ENCODE data around the gene FSIP1.

FSIP1 gene

DNA sequence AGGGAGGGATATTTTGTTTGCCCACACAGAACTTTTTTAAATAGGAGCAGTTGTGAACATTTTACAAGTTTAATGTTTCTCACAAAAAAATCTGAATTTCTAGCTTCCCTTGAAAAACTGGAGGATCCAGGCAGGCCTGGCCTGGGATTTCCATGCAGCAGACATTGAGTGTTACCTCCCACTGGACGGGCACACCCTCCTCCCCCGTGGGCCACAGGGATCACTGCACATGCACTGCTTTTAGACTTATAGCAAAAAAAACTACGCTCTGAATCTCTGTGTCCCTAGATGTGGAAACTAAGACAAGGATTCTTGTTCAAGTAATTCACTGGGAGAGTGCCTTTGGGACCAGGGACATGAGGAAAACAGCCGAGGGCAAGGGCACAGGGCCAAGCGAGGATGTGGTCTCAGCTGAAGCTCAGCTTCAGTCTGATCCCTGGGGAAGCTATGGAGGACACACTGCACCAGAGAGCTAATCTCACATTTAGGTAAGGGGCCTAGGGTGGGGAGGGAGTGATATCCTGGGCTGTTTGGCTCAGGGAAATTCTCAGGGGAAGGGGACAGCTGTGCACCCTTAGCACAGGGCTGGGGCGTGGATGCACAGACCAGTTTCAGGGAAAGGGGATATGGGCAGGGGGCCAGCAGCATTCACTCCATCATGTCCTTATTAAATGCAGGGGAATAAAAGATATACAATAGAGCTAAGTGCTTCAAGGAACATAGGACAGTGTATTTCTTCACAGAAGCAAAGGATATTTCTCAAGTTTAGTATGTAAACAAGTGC is 46.0 kb downstream of the FSIP1 start:
- Histone ChIP-seq H3K4me1 (ENCODE audit: insufficient read depth, low read length) (no peaks in the 10 kb centered on the region), H3K4me3 (ENCODE audit: low read length) (no peak overlapping the region), H3K27ac (ENCODE audit: low read length) (no peak overlapping the region), H3K9me3 (ENCODE audit: insufficient read depth, low read depth, low read length) (no peaks in the 10 kb centered on the region), H3K9ac (ENCODE audit: low read depth, low read length) (no peak overlapping the region), H3K36me3 (ENCODE audit: insufficient read depth, low read depth, low read length) (no peaks in the 10 kb centered on the region), H3K27me3 (ENCODE audit: insufficient read depth, low read length) (no peaks in the 10 kb centered on the region)

DNA sequence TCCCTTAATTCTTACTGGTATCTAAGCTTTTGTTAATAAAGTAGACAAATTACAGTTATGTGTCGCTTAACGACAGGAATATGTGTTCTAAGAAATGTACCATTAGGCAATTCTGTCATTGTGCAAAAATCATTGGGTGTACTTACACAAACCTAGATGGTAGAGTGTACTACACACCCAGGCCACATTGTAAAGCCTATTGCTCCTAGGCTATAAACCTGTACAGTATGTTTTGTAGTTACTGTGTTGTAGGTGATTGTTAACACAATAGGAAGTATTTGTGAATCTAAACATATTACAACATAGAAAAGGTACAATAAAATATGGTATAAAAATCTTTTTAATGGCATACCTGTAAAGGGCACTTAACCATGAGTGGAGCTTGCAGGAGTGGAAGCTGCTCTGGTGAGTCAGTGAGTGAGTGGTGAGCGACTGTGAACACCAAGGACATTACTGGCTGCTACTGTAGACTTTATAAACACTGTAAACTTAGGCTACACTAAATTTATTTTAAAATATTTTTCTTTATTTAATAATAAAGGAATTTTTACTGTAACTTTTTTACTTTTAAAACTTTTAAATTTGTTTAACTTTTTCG is 47.4 kb downstream of the FSIP1 start:
- H3K4me3 ChIP-seq (ENCODE audit: low read length): no peak overlapping the region
- H3K9ac ChIP-seq (ENCODE audit: low read depth, low read length): no peak overlapping the region
- H3K4me1 ChIP-seq (ENCODE audit: insufficient read depth, low read length): no peaks in the 10 kb centered on the region
- H3K36me3 ChIP-seq (ENCODE audit: insufficient read depth, low read depth, low read length): no peaks in the 10 kb centered on the region
- H3K27ac ChIP-seq (ENCODE audit: low read length): no peak overlapping the region
- no peaks in the 10 kb centered on the region for H3K27me3 ChIP-seq (ENCODE audit: insufficient read depth, low read length)
- no peaks in the 10 kb centered on the region for H3K9me3 ChIP-seq (ENCODE audit: insufficient read depth, low read depth, low read length)

DNA sequence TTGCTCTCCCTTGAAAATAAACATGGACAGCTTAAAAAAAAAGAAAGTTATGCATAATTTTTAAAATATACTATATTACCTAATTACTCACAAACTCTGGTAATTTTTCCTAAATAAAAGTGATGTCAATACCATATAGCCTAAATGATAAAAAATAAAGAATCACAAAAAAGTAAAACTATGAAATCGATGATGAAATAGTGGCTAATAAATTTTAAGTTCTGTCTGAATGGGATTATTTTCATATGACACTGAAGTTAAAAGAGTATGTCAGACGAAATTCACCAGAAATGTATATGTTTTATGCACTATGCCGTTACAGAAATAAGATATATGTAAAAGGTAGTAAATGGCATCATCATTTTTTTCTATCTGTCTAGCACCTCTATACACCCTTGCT is 51.4 kb downstream of the FSIP1 start:
- H3K36me3 ChIP-seq (ENCODE audit: insufficient read depth, low read depth, low read length): no peaks in the 10 kb centered on the region
- H3K27ac ChIP-seq (ENCODE audit: low read length): no peak overlapping the region
- H3K4me1 ChIP-seq (ENCODE audit: insufficient read depth, low read length): no peaks in the 10 kb centered on the region
- no peaks in the 10 kb centered on the region for H3K27me3 ChIP-seq (ENCODE audit: insufficient read depth, low read length)
- H3K4me3 ChIP-seq (ENCODE audit: low read length): no peak overlapping the region
- H3K9me3 ChIP-seq (ENCODE audit: insufficient read depth, low read depth, low read length): no peaks in the 10 kb centered on the region
- no peak overlapping the region for H3K9ac ChIP-seq (ENCODE audit: low read depth, low read length)

DNA sequence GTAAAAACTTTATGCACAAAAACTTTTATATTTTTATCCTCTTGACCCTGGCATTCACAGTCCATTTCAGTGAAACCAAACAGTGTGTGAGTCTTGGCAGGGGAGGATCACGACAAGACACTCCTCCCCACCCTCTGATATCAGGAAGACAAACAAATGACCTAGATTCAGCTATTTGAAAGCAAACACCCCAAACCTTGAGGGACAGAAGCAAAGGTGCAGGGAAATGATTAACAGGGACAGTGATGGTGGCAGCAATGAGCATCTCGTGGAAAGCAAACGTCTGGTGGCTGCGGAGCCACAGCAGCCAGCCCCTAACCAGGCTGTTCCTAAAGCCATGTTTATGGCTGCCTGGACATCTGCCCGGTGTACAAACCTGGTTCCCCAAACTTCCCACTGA is 52.1 kb downstream of the FSIP1 start:
- no peaks in the 10 kb centered on the region for H3K27me3 ChIP-seq (ENCODE audit: insufficient read depth, low read length)
- no peak overlapping the region for H3K9ac ChIP-seq (ENCODE audit: low read depth, low read length)
- no peaks in the 10 kb centered on the region for H3K4me1 ChIP-seq (ENCODE audit: insufficient read depth, low read length)
- H3K4me3 ChIP-seq (ENCODE audit: low read length): no peak overlapping the region
- H3K9me3 ChIP-seq (ENCODE audit: insufficient read depth, low read depth, low read length): no peaks in the 10 kb centered on the region
- H3K27ac ChIP-seq (ENCODE audit: low read length): no peak overlapping the region
- H3K36me3 ChIP-seq (ENCODE audit: insufficient read depth, low read depth, low read length): no peaks in the 10 kb centered on the region

DNA sequence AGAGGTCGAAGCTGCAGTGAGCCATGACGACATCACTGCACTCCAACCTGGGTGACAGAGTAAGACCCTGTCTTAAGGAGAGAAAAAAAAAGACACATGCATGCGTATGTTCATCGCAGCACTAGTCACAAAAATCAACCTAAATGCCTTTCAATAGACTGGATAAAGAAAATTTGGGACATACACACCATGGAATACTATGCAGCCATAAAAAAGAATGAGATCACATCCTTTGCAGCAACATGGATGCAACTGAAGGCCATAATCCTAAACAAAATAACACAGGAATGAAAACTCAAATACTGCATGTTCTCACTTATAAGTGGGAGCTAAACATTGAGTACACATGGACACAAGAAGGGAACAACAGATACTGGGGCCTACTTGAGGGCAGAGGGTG is 53.1 kb downstream of the FSIP1 start:
- no peaks in the 10 kb centered on the region for H3K9me3 ChIP-seq (ENCODE audit: insufficient read depth, low read depth, low read length)
- H3K27ac ChIP-seq (ENCODE audit: low read length): no peak overlapping the region
- H3K27me3 ChIP-seq (ENCODE audit: insufficient read depth, low read length): no peaks in the 10 kb centered on the region
- H3K4me1 ChIP-seq (ENCODE audit: insufficient read depth, low read length): no peaks in the 10 kb centered on the region
- no peak overlapping the region for H3K4me3 ChIP-seq (ENCODE audit: low read length)
- H3K9ac ChIP-seq (ENCODE audit: low read depth, low read length): no peak overlapping the region
- no peaks in the 10 kb centered on the region for H3K36me3 ChIP-seq (ENCODE audit: insufficient read depth, low read depth, low read length)

DNA sequence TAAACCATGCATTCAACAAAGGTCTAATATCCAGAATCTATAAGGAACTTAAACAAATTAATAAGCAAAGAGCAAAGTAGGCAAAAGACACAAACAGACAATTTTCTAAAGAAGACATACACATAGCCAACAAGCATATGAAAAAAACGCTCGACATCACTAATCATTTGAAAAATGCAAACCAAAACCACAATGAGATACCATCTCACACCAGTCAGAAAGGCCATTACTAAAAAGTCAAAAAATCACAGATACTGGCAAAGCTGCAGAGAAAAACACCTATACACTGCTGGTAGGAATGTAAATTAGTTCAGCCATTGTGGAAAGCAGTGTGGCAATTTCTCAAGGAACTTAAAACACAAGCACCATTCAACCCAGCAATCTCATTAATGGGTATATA is 53.8 kb downstream of the FSIP1 start:
- H3K4me1 ChIP-seq (ENCODE audit: insufficient read depth, low read length): no peaks in the 10 kb centered on the region
- H3K9me3 ChIP-seq (ENCODE audit: insufficient read depth, low read depth, low read length): no peaks in the 10 kb centered on the region
- H3K27me3 ChIP-seq (ENCODE audit: insufficient read depth, low read length): no peaks in the 10 kb centered on the region
- H3K36me3 ChIP-seq (ENCODE audit: insufficient read depth, low read depth, low read length): no peaks in the 10 kb centered on the region
- no peak overlapping the region for H3K4me3 ChIP-seq (ENCODE audit: low read length)
- no peak overlapping the region for H3K27ac ChIP-seq (ENCODE audit: low read length)
- H3K9ac ChIP-seq (ENCODE audit: low read depth, low read length): no peak overlapping the region

DNA sequence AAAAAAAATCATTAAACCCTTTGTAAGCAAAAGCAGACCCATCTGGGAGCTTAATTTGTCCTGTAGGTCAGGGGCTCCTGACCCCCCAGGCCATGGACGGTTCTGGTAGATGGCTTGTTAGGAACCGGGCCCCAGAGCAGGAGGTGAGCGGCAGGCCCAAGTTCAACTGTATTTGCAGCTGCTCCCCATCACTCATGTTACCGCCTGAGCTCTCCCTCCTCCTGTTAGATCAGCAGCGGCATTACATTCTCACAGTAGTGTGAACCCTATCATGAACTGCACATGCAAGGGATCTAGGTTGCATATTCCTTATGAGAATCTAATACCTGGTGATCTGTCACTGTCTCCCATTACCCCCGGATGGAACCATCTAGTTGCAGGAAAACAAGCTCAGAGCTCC is 60.7 kb downstream of the FSIP1 start:
- no peak overlapping the region for H3K4me3 ChIP-seq (ENCODE audit: low read length)
- H3K27ac ChIP-seq (ENCODE audit: low read length): no peak overlapping the region
- no peaks in the 10 kb centered on the region for H3K27me3 ChIP-seq (ENCODE audit: insufficient read depth, low read length)
- no peak overlapping the region for H3K9ac ChIP-seq (ENCODE audit: low read depth, low read length)
- no peaks in the 10 kb centered on the region for H3K9me3 ChIP-seq (ENCODE audit: insufficient read depth, low read depth, low read length)
- H3K36me3 ChIP-seq (ENCODE audit: insufficient read depth, low read depth, low read length): no peaks in the 10 kb centered on the region
- H3K4me1 ChIP-seq (ENCODE audit: insufficient read depth, low read length): no peaks in the 10 kb centered on the region

DNA sequence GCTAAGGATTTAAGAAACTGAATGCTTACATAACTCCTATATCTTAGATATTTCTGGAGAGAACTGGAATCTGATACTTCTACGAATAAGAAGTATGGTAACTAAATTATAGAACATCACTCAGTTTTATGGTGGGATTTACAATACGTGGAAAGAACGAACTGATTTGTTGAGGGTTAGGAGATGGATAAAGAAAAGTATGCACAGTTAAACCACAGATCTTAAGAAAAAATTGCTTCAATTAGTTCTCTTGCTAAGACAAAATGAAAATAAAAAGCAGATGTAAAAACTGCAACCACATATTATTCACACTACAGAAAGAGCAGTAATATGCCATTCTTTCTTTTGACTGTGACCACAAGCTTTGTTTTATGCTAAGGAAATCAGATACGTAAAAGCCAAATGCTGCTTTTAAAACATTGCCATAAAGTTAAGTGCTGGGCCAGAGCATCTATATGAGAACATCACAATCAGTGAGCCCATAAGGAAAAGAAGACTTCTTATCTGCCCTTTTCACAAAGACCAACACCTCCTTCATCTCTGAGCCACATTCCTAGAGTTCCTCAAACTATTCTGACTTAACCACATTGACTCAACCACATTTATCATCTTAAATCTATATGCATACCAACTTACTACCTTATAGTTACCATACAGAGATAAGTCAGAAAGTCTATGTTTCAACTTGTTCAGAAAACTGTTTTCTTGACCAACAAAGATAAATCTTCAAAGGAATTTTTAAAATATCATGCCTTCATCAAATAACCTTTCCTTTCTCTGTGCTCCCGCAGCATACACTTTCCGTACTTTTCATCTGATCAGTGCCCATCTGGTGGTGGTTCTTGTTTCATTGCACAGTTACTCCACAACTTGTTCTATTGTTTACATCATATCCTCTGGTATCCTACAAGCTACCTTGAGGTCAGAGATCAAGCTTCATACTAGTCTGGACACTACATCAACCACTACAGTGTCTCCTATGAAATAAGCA is 61.7 kb downstream of the FSIP1 start:
- Histone ChIP-seq H3K9ac (ENCODE audit: low read depth, low read length) (no peak overlapping the region), H3K27me3 (ENCODE audit: insufficient read depth, low read length) (no peaks in the 10 kb centered on the region), H3K4me3 (ENCODE audit: low read length) (no peak overlapping the region), H3K9me3 (ENCODE audit: insufficient read depth, low read depth, low read length) (no peaks in the 10 kb centered on the region), H3K36me3 (ENCODE audit: insufficient read depth, low read depth, low read length) (no peaks in the 10 kb centered on the region), H3K27ac (ENCODE audit: low read length) (no peak overlapping the region), H3K4me1 (ENCODE audit: insufficient read depth, low read length) (no peaks in the 10 kb centered on the region)

DNA sequence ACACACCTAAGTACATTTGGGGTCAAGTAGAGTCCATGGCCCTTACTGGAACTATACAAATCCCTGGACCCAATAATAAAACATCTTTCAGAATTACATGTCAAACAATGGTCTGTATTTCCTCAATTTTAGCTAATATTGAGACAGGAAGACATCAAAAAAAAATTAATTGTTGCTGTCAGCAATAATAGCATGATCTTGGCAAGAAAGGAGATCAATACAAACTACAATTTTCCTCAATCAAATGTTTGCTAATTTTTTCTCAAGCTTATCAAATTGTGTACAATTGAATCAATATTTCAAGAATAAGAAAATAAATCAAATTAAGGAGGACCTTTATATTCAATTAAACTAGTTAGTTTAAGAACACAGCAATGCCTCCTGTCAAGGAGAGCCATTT is 62.6 kb downstream of the FSIP1 start:
- Histone ChIP-seq H3K9ac (ENCODE audit: low read depth, low read length) (no peak overlapping the region), H3K27ac (ENCODE audit: low read length) (no peak overlapping the region), H3K36me3 (ENCODE audit: insufficient read depth, low read depth, low read length) (no peaks in the 10 kb centered on the region)

DNA sequence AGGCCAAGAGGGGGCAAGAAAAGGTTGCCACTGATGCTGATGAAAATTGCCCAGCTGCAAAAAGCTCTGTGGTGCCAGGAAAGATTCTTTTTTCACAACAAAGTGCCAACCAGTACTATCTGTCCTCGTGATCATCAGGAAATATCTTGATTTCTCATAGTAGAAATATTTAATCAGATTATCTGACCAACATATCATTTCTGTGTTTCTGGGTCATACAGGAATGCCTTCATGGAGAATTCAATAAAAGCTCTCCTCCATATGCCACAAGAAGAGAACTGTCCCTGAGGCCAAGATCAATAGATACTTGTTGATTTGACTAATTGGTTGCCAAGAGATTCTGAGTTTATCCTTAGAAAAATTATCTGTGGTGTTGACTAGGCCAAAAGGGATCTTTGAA is 63.5 kb downstream of the FSIP1 start:
- no peak overlapping the region for H3K9ac ChIP-seq (ENCODE audit: low read depth, low read length)
- no peaks in the 10 kb centered on the region for H3K27me3 ChIP-seq (ENCODE audit: insufficient read depth, low read length)
- no peaks in the 10 kb centered on the region for H3K4me1 ChIP-seq (ENCODE audit: insufficient read depth, low read length)
- no peak overlapping the region for H3K27ac ChIP-seq (ENCODE audit: low read length)
- no peak overlapping the region for H3K4me3 ChIP-seq (ENCODE audit: low read length)
- no peaks in the 10 kb centered on the region for H3K9me3 ChIP-seq (ENCODE audit: insufficient read depth, low read depth, low read length)
- H3K36me3 ChIP-seq (ENCODE audit: insufficient read depth, low read depth, low read length): no peaks in the 10 kb centered on the region

More for the DNA sequence above, 62.6 kb downstream of the FSIP1 start:
- Histone ChIP-seq H3K9me3 (ENCODE audit: insufficient read depth, low read depth, low read length) (no peaks in the 10 kb centered on the region), H3K4me1 (ENCODE audit: insufficient read depth, low read length) (no peaks in the 10 kb centered on the region), H3K4me3 (ENCODE audit: low read length) (no peak overlapping the region), H3K27me3 (ENCODE audit: insufficient read depth, low read length) (no peaks in the 10 kb centered on the region)

DNA sequence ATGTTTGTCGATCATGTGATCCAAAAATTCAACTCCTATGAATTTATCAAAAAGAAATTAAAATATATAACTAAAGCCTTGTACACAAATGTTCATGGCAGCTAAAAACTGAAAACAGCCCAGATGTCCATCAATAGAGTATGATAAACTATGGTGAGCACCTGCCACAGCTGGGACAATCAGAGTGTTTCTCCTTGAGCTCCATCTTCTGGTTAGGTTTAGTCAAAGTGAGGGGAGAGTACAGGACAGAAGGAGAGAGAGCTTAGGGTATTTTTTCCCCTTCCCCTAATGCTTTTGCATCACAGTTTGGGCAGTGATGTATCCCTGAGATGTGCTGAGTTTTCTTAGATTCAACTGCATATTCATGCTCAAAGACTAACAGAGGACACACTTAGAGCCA is 65.5 kb downstream of the FSIP1 start:
- Histone ChIP-seq H3K9me3 (ENCODE audit: insufficient read depth, low read depth, low read length) (no peaks in the 10 kb centered on the region), H3K27ac (ENCODE audit: low read length) (no peak overlapping the region), H3K27me3 (ENCODE audit: insufficient read depth, low read length) (no peaks in the 10 kb centered on the region), H3K4me1 (ENCODE audit: insufficient read depth, low read length) (no peaks in the 10 kb centered on the region), H3K9ac (ENCODE audit: low read depth, low read length) (no peak overlapping the region), H3K36me3 (ENCODE audit: insufficient read depth, low read depth, low read length) (no peaks in the 10 kb centered on the region), H3K4me3 (ENCODE audit: low read length) (no peak overlapping the region)
